Measurements from ENCODE around the gene GOLT1A.
"Not testable (repeated sequence)": the region's sequence is repeated elsewhere in the genome, so short reads cannot be mapped to it uniquely, and the experiment has no call there.

GOLT1A gene

GRCh38 chr1:204246876-204247275 lies 33.1 kb upstream of the GOLT1A start:
- DNase-seq: no peak

DNA sequence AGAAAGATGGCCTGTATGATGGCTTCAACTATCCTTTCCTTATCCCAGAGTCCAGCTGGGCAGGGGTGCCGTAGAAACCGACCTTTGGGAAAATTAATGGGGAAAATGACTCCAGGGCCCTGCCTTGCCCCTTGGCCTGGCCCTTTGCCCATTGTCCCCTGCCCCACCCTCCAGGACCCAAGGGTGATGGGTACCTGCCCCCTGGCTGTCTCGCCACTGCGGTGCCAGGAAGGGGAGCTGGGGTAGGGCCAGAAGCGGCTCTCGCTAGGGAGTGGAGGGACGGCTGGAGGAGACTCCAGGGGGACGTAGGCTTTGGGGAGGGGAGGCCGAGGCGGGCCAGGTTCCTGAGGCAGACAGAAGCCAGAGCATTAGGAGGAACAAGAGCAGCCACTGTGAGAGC lies 29.1 kb upstream of the GOLT1A start:
- no peak for DNase-seq

- DNase-seq: no peak
These were observed 28.1 kb upstream of the GOLT1A start for GRCh38 chr1:204241914-204242313.

- DNase-seq: no peak
These were observed 27.3 kb upstream of the GOLT1A start for GRCh38 chr1:204241050-204241449.

DNA sequence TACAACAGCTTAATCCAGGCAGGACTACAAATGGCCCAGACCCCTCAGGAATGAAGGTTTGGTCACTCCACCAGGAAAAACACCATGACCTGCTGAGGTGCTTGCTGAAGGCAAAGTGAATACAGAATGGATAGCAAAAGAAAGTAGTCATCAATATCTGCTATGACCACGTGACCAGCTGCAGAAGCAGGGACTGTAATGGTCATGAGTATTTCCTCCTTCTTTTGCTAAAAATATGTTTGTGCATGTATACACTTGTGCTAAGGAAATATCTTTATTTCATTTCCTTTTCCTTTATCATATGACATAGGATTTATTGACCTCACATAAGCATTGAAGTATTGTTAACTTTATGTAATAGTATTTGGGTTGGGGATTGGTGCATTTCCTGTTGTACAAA lies 26.4 kb upstream of the GOLT1A start:
- DNase-seq: no peak

GRCh38 chr1:204239401-204239800 lies 25.6 kb upstream of the GOLT1A start:
- DNase-seq: not testable (repeated sequence)

DNA sequence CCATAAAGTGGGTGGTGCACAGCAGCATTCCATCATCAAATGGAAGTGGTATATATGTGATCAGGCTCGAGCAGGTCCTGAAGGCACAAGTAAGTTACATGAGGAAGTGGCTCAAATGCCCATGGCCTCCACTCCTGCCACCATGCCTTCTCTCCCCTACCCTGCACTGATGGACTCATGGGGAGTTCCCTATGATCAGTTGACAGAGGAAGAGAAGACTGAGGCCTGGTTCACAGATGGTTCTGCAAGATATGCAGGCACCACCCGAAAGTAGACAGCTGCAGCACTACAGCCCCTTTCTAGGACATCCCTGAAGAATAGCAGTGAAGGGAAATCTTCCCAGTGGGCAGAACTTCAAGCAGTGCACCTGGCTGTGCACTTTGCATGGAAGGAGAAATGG lies 24.7 kb upstream of the GOLT1A start:
- not testable (repeated sequence) for DNase-seq

- not testable (repeated sequence) for DNase-seq
These were observed 23.7 kb upstream of the GOLT1A start for GRCh38 chr1:204237515-204237914.

DNA sequence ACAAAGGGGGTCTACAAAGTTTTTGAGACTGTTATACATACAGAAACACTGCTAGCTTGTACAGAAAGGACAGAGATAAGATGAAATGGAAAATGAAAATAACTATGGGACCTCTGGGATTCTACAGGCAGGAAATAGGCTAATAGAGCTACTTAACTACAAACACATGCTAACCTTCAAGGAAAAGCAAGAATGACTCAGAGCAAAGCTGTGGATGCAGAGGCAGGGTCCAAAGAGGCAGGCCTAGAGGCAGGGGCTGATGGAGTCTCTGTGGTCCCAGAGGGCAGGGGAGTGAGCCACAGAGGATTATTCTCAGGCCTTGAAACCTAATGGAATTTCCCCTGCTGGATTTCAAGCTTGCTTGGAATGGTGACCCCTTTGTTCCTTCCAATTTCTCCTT lies 18.7 kb upstream of the GOLT1A start:
- DNase-seq: no peak

GRCh38 chr1:204230211-204230610 lies 16.4 kb upstream of the GOLT1A start:
- no peak for DNase-seq

- no peak for DNase-seq
These were observed 15.1 kb upstream of the GOLT1A start for GRCh38 chr1:204228896-204229295.

DNA sequence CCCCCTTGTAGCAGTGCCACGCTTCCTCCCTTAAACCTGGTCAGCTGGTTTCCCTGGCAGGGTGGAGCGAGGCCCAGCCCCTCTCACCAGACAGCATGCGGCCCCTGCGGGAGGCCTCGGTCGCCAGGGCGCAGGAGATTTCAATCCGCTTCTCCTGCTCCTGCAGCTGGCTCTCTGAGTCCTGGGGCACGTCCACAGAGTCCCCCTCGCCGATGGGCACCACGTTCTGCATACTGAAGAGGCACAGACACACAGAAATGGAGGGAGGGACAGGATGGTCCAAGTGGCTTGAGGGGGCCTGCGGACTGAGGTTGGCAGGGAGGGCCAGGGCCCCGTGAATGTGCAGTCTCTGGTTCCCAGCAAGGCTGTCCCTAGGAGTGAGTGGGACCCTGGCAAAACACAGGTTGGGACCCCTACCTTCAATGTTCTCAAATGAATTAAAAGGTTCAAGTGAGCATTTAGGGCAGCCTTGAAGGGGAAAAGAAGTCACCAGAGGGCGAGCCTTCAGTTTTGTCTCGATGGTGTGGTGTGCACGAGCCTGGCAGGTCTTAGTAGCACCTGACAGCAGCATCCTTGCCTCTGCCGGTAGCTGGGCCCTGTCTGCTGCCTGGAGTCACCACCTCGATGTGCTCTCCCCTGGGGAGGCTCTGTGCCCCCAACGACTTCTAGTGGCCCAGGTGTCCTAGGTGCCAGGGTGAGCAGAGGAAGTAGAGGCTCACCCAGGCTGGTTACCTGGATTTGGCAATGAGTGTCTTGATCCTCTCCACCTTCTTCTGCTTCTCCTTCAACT lies 14.4 kb upstream of the GOLT1A start:
- no peak for DNase-seq

- DNase-seq: no peak
These were observed 13.6 kb upstream of the GOLT1A start for GRCh38 chr1:204227351-204227750.

DNA sequence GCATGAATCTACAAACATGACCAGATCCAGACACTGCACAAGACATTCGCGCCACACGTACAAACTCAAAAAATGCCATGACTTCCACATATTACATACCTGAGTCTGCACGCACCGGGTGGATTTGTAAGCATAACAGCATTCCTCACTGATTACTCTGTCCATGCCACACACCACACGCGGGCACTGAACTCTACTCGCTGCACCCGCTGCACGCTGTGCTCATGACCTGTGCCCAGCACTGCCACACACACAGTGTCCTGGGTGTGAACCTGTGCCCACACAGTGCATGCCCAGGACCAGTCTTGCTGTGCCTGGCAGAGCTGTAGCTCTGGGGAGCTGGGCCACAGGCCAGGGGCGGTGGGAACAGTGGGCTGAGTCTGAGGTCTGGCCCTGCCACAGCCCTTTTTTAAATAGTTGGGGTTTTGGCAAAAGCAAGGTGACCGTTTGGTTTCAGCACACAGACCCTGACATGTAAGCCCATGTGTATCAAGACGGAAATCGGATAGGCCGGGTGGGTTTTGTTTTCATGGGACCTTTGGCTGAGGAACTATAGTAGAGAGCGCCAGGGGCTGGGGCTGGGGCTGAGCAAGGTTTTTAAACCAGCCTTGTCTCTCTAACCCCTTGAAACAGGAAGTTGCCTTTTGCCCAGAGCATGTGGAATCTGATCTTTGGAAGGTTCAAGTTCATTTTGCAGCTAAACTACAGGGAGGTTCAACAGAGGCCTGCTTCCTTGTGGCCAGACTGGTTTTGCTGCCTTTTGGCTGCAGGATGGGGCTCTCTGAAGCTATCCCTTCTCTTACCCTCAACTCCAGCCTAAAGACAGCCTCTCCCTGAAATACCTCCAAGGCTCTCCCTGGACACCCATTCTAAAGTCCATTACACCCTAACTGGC lies 12.3 kb upstream of the GOLT1A start:
- no peak for DNase-seq

DNA sequence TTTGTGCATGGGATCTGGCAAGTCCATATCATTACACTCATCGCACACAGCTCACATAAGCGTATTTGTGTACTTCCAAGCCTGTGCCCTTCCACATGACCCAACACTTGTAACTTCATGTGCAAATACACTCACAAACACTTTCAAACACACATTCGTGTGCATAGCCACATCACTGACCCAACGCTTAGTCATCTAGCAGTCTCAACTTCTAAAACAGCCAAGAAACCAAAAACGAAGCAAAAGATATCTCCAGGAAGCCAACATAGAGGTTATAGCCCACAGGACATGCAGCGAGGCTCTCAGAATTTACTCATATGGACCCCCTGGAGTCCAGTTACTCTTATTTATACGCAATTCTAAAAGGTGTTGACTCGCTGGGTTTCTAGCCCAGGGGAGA lies 10.9 kb upstream of the GOLT1A start:
- no peak for DNase-seq

DNA sequence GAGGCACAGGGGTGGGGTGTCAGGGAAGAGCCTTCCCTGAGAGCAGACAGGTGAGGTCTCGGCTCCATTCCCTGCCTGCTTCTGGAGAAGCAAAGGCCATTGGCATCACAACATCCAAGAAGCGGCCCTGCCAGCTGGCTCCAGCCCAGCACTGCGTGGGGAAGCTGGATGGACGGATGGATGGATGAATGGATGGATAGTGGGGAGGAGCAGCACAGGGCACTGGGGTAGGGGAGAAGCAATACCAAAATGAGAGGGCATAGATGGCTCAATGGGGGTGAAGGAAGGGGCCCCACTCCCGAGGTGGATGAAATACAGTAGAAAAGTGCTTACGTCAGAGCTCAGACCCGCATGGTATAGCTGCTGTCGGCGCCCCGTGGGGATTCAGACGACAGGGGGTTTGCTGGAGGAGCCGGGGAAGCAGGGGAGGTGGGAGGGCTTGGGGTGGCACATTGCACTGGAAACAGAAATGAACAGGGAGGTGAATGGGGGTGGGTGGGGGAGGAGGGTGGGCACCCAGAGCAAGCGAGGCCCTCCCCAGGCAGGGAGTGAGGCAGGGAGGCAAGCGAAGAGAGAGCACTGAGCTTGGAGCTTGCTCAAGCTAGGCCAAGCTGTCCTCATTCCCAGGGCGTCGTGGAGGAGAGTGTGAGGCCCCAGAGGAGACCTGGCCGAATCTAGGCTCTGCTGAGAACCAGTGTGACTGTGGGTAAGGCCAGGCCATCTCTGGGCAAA lies 9.5 kb upstream of the GOLT1A start:
- no peak for DNase-seq

- no peak for DNase-seq
These were observed 8.9 kb upstream of the GOLT1A start for GRCh38 chr1:204222764-204223055.

DNA sequence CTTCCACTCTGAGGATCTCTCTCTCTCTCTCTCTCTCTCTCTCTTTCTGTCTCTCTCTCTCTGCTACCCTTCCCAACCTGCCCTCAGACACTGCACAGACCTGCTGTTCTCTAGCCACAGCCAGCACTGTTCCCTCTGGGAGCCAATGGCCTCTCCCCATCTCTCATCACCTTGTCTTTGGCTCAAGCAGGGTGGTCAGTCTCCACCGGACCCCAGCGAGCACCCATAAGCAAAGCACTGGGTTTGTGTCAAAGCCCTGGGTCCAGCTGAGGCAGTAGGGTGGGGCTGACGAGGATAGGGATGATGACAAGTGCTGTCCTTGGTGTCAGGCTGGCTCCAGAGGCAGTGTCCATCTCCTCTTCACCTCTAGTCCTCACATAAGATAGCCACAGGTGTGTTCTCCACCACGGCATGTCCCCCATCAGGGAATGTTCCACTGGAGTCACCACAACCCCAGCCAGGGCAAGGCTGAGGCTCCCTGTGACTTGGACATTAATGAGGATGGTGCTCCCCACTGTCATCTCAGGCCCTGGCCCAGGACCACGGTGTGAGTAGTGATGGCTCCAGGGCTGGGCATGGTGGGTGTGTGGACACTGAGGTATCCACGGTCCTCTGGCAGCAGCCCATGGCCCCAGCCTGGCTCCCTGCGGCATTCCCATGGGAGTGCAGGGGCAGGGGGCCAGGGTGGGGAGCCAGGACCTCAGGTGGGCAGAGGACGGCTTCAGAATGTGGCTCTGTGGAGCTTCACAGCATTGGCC lies 8.4 kb upstream of the GOLT1A start:
- no peak for DNase-seq

GRCh38 chr1:204221271-204221670 lies 7.5 kb upstream of the GOLT1A start:
- DNase-seq: no peak

DNA sequence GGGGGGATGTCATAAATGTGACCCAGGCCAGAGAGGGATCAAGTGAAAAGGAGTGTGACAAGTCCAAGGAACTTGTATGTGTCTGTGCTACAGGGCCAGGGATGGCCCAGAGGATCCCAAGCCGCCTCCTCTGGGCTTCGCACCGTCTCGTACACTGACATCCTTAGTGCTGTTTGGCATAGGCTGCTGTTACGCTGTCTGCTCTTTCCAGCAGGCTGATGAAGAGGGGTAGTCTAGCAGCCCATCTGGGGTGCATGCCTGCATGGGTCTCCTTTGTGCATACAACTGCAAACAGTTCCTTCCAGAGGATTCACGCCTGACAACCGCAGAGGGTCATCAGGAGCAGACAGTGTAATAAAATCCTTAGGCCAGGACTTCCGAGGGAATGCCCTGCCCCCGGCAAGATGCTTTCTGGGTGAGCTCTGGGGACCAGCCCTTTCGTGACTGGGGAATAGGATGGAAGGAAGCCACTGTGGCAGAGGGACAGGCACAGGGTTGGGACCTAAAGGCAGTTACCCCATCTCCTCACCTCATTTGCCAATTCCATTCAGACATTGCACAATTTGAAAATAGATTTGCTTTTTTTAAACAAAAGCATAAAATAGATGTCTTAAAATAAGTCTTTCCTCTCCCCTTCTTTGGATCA lies 6.3 kb upstream of the GOLT1A start:
- DNase-seq: no peak

DNA sequence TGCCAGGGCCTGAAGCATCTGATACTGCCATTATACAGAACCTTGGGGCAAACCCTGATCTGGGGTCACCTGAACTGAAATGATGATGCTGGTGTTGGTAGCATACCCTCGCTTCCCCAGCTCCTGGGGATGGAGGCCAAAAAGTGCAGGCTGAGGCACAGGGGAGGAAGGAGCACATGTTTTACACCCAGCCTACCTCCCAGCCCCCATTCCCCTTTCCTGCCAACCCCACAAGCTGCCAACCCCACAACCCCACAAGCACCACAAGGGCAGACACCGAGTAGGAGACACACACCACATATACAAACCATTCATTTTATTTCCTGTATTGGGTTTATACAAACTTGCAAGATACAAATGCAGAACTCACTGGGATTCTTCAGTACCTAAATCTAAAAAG lies 4.8 kb upstream of the GOLT1A start:
- no peak for DNase-seq

DNA sequence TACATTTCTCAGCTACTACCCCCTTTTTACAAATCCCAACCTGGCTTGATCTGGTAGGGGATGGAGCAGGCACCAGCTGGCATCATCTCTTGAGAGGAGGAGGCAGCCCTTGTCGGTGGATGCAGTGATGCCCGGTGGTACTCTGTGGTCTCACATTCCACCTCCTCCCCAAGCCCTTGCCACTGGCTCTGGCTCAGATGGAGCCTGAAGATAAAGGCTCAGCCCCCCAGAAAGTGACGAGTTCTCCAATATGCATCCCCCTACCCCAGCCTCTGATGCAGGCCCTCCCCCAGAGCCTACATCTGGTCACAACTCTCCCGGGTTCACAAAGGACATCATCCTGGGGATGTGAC lies 3.8 kb upstream of the GOLT1A start:
- DNase-seq: no peak

All from NCI-H1105 (cell line).